GM13976 (cell line): ENCODE data around the gene YTHDC2.

Source experiments
- DNase-seq: peaks from one replicate; pipeline ENCODE4 v3.0.0; 2012; ENCODE audit warnings: low spot score
- CTCF ChIP-seq: IDR thresholded peaks from 2 replicates; pipeline ENCODE4 v1.5.1; 2012; ENCODE audit warnings: borderline replicate concordance, mild to moderate bottlenecking; ENCODE audit not compliant: insufficient read depth; ENCODE audit errors: extremely low read depth, missing control alignments, control extremely low read depth
- in situ Hi-C: fragments of 300-500 bp; cut with MboI; formaldehyde crosslinking; loops from one replicate; pipeline ENCODE4 v1.12.0; 2022; ENCODE audit warnings: low sequenced_read_pairs, mixed read lengths, inconsistent platforms; ENCODE audit not compliant: unreplicated experiment

The YTHDC2 gene

GRCh38 chr5:113513384-113514288 is at the start of gene YTHDC2:
TSS of gene YTHDC2 (plus strand) at chr5:113513694. CDS start at chr5:113513896, 202 bp downstream.
- peak; percentile 5 for TF ChIP-seq CTCF
- peak; percentile 86 for DNase-seq
- in situ Hi-C loops, result loop anchor here (10.0 to 25.0 kb wide), 3 partner anchors 129 to 526 kb away; partner anchors contain the start of gene DCP2

- no peak for TF ChIP-seq CTCF
- no peak for DNase-seq
- in situ Hi-C loops, result no loop called here
Measured at GRCh38 chr5:113474100-113474728, 39.3 kb upstream of the YTHDC2 start.

- in situ Hi-C loops, result no loop called here
- no peak for DNase-seq
- no peak for TF ChIP-seq CTCF
Measured at GRCh38 chr5:113478691-113479090, 34.8 kb upstream of the YTHDC2 start.

GRCh38 chr5:113480243-113480642 is 33.3 kb upstream of the YTHDC2 start:
- no peak for DNase-seq
- no peak for TF ChIP-seq CTCF
- in situ Hi-C loops, result no loop called here

- in situ Hi-C loops, result no loop called here
- TF ChIP-seq CTCF, result no peak
- no peak for DNase-seq
Measured at GRCh38 chr5:113487416-113487780, 26.1 kb upstream of the YTHDC2 start.

- in situ Hi-C loops, result no loop called here
- peak; percentile 49 for DNase-seq
- no peak for TF ChIP-seq CTCF
Measured at GRCh38 chr5:113487781-113488644, 25.5 kb upstream of the YTHDC2 start, which contains the start of gene MCC. TSS of gene MCC (minus strand) at chr5:113488453.
